ENCODE results near the gene SEMA3E.
"Not testable (repeated sequence)": the region's sequence is repeated elsewhere in the genome, so short reads cannot be mapped to it uniquely, and the experiment has no call there.

Gene SEMA3E

DNA sequence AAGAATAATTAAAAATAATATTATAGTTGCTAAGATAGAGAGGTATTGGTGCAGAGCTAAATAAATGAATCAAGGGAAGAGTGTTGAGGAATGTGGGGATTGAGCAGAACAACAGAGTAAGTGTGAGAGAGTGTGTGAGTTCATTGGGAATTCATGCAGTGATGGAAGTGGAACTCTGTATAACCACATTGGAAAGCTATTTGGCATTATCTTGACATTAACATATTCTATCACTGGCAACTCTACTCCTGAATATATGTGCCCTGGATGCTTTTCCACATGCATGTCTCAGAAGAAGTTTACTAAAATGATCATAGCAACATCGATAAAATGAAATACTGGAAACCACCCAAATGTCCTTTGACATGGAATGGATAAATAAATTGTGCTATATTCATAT lies 164.1 kb downstream of the SEMA3E start:
- DNase-seq: no peak

DNA sequence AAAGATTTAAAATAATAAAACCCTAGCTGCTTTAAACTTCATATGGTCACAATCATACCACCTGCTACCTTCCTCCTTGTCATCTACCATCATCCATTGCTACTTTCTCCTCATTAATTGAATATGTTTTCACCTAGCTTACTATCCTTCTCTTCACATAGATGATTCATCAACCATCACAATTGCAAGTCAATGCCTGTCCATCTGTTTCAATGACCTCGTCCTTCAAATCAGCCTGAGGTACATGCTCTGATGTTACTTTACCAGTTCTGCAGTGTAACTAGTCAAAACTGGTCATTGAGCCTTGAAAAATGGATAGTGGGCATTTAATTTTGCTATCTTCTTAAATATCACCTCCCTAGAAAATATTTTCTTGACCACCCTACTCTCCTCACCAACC lies 164.7 kb downstream of the SEMA3E start:
- no peak for DNase-seq

DNA sequence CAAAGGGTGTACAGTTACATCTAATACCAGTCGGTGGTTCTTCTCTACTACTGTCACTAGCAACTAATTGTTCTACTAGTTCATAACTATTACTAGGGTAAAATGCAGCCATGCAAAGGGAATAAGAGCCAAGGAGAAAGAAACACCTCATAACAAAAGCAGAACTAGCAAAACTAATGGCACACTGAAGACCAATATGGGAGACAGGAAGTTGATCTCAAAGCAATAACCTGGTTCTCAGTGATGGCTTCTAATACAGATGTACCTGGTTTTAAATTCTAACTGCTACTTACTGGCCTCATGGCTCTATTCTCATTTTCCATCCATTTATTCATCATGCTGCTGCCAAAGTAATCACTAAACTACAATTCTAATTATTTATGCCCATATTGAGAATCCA lies 170.3 kb downstream of the SEMA3E start:
- no peak for DNase-seq

- DNase-seq: no peak
Measured at GRCh38 chr7:83476511-83477050, 172.4 kb downstream of the SEMA3E start.

DNA sequence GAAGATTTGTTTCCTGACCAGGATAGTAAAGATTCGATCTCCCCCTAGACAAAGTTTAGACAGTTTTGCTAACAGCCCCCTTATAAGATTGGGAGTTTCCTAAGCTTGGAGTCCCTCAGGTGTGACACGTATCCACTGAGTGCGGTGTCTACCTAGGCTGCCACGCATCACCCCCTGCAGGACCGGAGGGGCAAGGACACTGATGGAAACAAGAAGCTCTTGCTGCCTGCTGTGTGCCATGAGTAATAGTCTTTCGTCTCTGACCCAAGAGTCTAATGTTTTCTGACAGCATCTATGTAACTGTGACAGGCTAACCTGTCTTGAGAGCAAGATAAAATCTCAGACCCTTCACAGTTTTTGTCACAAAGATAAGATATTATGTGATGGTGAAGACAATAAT lies 173.5 kb downstream of the SEMA3E start:
- DNase-seq: no peak

DNA sequence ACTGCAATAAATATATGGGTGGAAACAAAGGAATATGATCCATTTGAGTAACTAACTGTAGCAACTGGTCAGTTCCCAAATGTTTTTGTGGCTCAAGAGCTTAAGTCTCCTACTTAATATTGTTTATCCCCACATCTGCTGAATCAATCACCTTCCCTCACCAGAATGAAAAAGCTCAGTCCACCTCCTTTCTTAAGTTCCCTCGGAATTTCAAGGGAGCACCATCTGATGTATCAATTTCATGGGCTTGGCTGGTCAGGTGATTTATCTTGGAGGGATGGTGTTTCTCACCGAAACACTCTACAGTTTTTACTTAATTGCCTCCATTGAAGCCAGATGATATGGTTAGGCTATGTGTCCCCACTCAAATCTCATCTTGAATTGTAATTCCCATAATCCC lies 176.6 kb downstream of the SEMA3E start:
- no peak for DNase-seq

- DNase-seq: no peak
Measured at GRCh38 chr7:83469491-83469890, 179.4 kb downstream of the SEMA3E start.

DNA sequence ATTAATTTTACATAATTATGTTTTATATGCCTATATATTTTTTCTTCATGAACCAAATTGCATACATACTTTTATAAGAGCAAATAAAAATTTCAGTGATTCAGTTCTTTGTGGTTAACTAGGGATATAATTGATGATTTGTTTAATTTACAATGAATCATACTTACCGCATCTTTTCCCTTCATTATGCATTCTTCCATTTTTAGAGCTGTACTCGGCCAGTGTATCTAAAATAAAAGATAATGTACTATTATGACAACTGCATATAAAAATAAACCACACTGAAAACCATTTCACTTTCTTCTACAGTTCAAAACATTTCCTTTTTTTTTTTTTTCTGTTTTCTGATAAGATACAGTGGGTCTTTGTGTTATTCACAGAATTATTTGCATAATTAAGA lies 179.9 kb downstream of the SEMA3E start:
- DNase-seq: no peak

- DNase-seq: no peak
Measured at GRCh38 chr7:83468251-83468739, 180.6 kb downstream of the SEMA3E start.

DNA sequence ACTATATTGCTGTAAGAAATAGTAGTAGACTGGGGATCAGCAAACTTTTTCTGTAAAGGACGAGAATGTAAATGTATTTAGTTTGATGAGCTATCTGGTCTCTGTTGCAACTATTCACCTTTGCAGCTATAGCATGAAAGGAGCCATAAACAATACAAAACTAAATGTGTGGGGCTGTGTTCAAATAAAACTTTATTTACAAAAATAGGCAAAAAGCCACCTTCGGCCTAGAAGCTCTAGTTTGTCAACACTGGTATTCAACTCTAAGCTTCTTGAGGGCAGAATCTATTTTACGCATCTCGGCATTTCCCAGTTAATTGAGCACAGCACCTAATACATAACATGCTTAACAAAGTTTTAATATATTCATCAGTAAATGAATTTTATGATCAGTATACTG lies 181.4 kb downstream of the SEMA3E start:
- no peak for DNase-seq

GRCh38 chr7:83466956-83467355 lies 182.0 kb downstream of the SEMA3E start:
- DNase-seq: no peak

DNA sequence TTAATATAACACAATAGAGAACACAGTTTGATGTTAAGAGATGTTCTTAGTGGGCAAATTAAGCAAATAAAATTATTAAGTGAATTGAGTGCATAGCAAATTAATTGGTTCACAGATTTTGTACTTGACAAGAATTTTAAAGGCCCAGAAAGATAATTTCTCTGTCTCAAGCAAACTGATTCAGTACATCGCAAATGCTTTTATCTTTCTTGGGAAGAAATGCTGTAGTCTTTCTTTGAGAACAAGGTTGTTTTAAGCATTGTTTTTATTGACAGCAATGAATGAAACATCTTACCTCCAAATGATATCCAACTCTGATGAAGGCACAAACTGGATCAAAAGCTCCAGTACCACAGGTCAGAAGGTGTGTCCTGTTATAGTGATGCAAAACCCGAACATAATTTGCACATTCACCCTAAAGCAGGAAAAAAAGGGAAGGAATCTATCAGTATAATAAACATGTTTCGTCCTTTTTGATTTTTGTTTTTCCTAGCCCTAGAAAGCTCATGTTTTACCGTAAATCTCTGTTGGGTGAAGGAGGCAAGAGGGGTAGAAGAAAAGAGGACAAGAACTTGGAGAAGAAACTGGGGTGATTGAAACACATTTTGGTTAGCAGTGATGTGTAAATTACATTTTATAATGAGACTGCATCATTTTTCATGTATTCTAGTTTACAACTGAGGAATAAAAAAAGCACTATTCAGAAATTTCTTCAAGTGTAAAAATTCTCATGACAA lies 182.6 kb downstream of the SEMA3E start:
- no peak for DNase-seq

- no peak for DNase-seq
Measured at GRCh38 chr7:83465643-83466042, 183.3 kb downstream of the SEMA3E start.

DNA sequence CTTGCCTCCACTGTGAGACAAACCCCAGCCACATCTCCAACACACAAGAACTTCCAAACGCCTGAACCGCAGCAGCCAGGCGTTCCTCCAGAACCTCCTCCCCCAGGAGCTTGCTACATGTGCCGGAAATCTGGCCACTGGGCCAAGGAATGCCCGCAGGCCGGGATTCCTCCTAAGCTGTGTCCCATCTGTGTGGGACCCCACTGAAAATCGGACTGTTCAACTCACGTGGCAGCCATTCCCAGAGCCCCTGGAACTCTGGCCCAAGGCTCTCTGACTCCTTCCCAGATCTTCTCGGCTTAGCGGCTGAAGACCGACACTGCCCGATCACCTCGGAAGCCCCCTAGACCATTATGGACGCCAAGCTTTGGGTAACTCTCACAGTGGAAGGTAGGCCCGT lies 187.1 kb downstream of the SEMA3E start:
- DNase-seq: not testable (repeated sequence)

DNA sequence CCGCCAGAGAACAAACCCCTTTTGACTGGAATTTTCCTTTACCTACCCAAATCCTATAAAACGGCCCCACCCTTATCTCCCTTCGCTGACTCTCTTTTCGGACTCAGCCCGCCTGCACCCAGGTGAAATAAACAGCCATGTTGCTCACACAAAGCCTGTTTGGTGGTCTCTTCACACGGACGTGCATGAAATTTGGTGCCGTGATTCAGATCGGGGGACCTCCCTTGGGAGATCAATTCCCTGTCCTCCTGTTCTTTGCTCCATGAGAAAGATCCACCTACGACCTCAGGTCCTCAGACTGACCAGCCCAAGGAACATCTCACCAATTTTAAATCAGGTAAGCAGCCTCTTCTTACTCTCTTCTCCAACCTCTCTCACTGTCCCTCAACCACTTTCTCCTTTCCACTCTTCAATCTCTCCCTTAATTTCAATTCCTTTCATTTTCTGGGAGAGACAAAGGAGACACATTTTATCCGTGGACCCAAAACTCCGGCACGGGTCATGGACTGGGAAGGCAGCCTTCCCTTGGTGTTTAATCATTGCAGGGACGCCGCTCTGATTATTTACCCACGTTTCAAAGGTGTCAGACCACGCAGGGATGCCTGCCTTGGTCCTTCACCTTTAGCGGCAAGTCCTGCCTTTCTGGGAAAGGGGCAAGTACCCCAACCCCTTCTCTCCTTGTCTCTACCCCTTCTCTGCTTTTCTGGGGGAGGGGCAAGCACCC lies 188.8 kb downstream of the SEMA3E start:
- not testable (repeated sequence) for DNase-seq

- not testable (repeated sequence) for DNase-seq
Measured at GRCh38 chr7:83459101-83459929, 189.6 kb downstream of the SEMA3E start.

- no peak for DNase-seq
Measured at GRCh38 chr7:83457022-83457892, 191.7 kb downstream of the SEMA3E start.

- no peak for DNase-seq
Measured at GRCh38 chr7:83456413-83456812, 192.5 kb downstream of the SEMA3E start.

GRCh38 chr7:83455612-83456011 lies 193.3 kb downstream of the SEMA3E start:
- no peak for DNase-seq

DNA sequence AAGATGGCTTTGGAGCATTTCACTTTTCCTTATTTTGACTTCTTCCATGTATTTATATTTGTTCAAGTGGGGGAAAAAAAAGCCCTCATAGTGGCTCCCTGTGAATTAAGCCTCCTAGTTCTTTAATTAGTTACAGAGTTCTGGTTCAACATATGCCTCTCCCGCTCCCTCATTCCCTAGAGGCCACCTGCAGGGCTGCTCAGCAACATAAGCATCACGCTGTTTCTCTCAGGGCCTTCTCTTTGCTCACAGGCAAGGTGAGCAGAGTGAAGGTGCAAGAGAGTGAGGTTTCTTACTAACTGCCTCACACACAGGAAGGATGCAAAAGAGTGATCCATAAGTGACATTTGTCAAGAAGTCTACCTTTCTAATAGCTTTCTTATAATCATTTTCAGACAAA lies 196.7 kb downstream of the SEMA3E start:
- no peak for DNase-seq

DNA sequence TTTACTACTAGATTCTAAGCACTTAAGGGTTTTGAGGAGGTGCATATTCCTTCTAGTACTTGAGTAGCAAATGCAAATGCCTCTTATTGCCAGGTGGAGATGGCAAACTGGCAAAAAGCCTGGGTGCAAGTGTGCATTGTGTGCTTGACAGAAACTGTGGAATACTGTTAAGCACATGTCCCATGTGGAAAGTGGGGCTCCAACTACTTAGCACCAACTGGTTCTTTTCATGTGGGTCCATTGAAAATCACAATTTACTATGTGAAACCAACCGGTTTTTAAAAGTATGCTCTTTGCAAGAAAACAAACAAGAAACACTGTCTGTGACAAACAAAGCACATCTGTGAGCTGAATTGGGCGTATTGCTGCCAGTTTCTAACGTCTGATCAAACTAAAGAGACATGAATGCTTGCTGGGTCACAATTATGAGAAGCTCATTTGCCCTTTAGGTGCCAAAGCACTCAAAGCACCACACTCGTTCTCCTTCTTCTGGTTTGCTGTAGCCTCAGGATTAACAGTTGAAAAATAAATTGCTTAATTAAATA lies 197.4 kb downstream of the SEMA3E start:
- no peak for DNase-seq

DNA sequence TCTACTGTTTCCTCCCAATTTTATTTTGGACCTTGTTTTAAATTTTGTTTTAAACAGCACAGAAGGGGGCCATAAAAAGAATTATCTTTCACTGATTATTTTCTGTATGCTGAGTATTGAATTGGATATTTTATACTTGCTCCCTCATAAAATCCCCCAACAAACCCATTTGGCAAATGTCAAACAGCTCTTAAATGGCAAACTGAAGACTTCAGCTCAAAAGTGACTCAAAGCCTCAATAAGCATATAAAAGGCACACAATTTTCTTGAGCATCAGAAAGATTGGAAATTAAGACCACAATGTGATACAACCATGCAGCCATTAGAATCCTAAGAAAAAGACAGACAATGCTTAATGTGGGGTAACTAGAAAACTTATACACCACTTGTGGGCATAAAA lies 199.2 kb downstream of the SEMA3E start:
- DNase-seq: no peak
